Stimulated activated CD8-positive, alpha-beta memory T cell treated with anti-CD3 and anti-CD28 coated beads, Interleukin-15, amount 100 ng/mL, for 1 hour (primary cell): Measurements from ENCODE around the gene CD2AP.
"Not testable (repeated sequence)": the region's sequence is repeated elsewhere in the genome, so short reads cannot be mapped to it uniquely, and the experiment has no call there.

Experiments used
- DNase-seq: peaks from one replicate; pipeline ENCODE4 v3.0.0-alpha.2; 2020; ENCODE audit warnings: low read depth

CD2AP gene

DNA sequence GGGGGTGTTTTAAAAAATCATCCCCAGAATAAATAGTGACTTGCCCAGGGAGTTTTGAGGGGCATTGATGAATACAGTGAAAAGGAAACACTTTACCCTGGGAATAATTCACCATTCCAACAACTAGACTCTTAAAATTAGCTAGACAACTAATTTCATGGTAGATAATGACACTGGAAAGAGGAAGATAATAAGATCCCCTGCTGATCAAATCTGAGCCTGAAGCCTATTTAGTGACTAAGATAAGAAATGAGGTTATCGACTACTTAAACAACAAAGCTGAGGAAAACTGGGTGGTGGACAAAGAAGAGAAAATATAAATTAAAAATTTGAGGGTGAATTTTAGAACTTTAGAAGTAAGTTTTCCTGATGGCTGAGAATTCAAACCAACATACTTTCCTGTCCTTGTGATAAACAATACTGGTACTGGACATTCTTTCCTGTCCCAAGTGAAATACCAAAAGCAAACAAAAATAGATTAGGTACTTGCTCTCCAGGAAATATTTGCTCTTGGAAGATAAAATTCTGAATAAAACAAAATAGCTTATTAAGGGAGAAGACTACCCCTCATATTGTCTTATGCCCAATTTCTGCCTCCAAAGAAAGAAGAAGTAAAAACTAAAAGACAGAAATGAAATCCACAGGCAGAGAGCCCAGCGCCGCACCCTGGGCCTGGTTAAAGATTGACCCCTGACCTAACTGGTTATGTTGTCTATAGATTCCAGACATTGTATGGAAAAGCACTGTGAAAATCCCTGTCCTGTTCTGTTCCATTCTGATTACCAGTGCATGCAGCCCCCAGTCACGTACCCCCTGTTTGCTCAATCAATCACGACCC lies 156.8 kb downstream of the CD2AP start:
- DNase-seq = no peak

GRCh38 chr6:47646689-47647088 lies 169.1 kb downstream of the CD2AP start:
- DNase-seq = no peak

- no peak for DNase-seq
Observed at GRCh38 chr6:47647188-47647587, 169.6 kb downstream of the CD2AP start.

DNA sequence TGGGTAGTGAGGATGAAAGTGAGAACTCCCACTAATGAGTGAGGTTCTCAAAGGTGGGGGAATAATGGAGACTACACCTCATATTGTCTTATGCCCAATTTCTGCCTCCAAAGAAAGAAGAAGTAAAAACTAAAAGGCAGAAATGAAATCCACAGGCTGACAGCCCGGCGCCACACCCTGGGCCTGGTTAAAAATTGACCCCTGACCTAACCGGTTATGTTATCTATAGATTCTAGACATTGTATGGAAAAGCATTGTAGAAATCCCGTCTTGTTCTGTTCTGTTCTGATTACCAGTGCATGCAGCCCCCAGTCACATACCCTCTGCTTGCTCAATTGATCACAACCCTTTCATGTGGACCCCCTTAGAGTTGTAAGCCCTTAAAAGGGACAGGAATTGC lies 170.0 kb downstream of the CD2AP start:
- not testable (repeated sequence) for DNase-seq

- DNase-seq = no peak
Observed at GRCh38 chr6:47648031-47648430, 170.4 kb downstream of the CD2AP start.

GRCh38 chr6:47650553-47651432 lies 173.2 kb downstream of the CD2AP start:
- DNase-seq = no peak

- DNase-seq = no peak
Observed at GRCh38 chr6:47651505-47651944, 173.9 kb downstream of the CD2AP start.

DNA sequence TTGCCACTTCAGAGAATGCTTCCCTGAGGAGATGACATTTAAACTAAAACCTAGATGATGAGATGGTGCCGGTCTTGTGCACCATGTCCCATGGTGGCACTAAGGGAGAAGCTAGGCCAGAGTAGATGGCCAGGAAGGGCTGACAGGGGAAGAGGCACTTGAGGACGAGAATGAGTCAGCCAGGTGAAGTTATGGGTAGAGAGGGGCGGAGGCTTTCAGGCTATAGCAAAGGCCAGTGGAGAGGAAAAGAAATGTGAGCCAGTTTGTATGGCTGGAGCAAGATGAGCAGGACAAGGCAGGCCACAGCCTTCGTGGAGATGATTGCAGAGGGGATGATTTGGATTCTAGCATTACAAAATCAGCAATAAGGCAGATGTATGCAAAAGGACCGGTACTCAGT lies 176.1 kb downstream of the CD2AP start:
- DNase-seq = no peak

GRCh38 chr6:47654255-47654654 lies 176.7 kb downstream of the CD2AP start:
- DNase-seq = no peak

DNA sequence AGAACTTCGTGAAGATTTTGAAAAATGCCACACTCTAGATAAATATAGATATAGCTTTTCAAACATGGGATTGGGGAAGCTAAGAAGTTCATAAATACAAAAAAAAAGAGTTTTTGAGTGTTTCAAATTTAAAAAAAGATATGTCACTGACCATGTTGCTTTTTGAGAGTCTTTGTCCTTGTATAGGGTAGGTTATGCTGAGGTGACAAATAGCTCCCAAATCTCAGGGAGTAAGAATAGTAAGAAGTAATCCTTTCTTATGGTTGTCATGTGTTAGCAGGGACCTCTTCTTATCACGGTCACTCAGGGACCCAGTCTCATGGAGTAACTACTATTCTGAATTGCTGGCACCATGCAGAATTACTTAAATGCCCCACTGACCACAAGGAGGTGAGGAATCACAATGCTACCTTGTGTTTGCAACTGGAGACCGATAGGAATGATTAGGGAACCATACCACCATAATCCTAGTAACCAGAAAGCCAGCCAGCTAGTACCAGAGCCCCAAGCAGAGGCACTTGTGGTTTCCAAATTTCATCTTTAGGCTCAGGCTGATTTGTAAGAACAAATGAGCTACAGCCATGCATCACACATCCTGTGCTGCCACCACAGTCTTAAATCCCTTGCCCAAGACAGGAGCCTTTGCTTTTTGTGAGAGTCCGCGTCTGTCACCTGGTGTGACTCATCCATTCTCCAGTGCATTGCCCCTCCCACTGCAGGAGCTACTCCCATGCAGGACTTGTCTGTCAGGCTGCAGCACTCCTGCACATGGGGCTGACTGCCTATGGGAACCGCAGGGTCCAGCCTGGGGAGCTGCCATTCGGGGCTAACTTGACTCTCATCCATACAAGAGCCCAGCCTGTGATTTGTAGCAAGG lies 178.4 kb downstream of the CD2AP start:
- DNase-seq = no peak

DNA sequence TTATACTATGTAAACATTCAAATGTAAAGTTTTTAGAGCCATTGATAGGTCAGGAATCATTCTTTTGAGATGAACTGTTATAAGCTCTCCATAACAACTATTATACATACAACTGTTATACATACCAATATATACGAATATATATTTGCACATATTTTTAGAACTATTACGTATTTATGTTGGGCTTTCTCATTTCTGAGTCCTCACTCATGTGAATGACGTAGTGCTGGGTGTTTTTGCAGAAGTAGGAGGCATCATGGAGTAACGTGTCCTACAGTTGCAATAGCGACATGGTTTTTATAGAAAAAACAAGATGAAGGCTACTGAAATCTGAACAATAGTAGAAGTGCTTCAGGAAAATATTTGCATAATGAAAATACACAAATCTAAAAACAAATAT lies 184.4 kb downstream of the CD2AP start:
- DNase-seq = no peak

GRCh38 chr6:47663462-47664216 lies 186.1 kb downstream of the CD2AP start:
- DNase-seq = no peak

DNA sequence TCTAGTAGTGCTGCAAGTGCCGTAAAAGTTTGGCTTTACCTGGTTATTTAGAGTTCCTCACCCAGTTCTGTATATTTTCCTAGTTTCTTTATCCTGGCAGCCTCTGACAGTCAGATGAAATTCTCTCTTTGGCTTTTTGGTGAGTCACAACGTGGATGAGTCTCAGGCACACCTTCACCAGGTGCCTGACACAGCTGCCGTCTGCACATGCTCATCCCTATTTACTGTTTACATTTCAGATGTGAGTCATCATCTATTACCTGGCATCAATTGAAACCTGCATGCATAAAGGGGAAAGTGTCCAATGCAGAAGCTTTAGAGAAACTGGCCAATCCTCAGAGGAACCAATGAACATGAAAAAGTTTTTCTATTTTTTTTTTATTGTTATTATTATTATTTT lies 187.5 kb downstream of the CD2AP start:
- no peak for DNase-seq

DNA sequence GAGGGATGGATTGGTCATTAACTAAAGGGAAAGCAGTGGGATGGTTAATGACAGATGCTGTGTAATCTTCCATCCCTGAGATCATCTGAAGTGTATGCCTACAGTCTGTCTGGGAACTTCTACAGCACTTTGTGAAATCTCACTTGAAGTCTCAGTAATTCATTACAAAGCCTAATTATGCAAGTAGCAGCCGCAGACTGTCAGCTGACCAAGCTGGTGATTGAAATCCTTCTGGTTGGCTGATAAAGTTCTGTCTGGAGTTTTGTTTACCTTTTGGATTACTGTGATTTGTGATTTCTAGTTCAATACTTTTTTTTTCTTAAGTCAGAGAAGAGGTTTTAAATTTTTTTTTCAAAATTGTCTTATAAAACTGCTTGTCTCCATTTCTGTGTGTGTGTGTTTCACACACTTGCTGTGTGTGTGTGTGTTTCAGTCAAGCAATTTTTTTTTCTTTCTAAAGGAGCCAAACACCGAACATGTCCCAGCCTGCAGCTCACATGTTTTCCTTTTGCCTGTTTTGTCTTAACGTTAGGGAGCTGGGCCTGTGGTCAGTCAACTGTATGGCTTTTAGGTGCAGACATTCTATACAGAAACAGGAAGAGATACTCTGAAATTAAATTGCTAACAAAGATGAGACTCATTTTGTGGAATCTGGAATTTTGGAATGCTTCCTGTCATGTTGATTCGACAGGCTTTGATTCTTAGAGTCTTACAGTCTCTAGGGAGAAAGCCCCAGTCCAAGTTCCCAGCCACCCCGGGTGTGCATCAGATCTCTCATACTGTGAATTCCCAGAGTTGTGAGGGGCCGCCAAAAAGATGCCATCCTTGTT lies 192.3 kb downstream of the CD2AP start:
- no peak for DNase-seq

- DNase-seq = no peak
Observed at GRCh38 chr6:47670851-47671250, 193.3 kb downstream of the CD2AP start.

DNA sequence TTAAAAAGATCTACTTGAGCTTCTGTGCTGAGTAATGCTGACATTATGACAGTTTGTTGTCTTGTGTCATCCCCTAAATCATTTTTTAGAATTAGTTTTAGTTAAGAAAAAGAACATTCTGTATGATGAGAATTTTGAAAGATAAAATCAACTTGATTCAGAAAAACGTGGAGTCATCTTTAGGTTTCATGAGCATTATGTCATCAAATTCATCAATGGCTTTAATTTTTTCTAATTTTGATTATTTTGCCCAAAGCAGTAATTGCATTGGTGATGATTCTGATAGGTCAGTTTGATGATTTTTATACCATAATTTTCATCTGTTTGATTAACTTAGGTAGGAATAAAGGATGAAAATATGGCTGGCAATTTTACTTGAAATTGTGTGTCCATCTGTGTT lies 194.2 kb downstream of the CD2AP start:
- DNase-seq = no peak

GRCh38 chr6:47672816-47673215 lies 195.2 kb downstream of the CD2AP start:
- DNase-seq = no peak

GRCh38 chr6:47674673-47675072 lies 197.1 kb downstream of the CD2AP start:
- no peak for DNase-seq
